HEK293 (cell line): ENCODE data around the gene TRIM7.

Experiments
- BCL6B ChIP-seq: fragments of 450-650 bp; formaldehyde crosslinking; IDR thresholded peaks from 2 replicates; pipeline ENCODE4 v1.5.1; 2017; ENCODE audit warnings: missing biosample characterization, missing genetic modification characterization
- EGR2 ChIP-seq: fragments of 450-650 bp; formaldehyde crosslinking; IDR thresholded peaks from 2 replicates; pipeline ENCODE4 v1.5.1; 2016; ENCODE audit warnings: low read depth, missing biosample characterization, missing genetic modification characterization
- HIC1 ChIP-seq: fragments of 450-650 bp; formaldehyde crosslinking; IDR thresholded peaks from 2 replicates; pipeline ENCODE4 v1.5.1; 2016; ENCODE audit warnings: missing biosample characterization, missing genetic modification characterization
- KLF16 ChIP-seq: fragments of 450-650 bp; formaldehyde crosslinking; IDR thresholded peaks from 2 replicates; pipeline ENCODE4 v1.5.1; 2017; ENCODE audit warnings: missing biosample characterization, missing genetic modification characterization
- KLF7 ChIP-seq: fragments of 450-650 bp; formaldehyde crosslinking; IDR thresholded peaks from 2 replicates; pipeline ENCODE4 v1.5.1; 2016; ENCODE audit warnings: missing biosample characterization, missing genetic modification characterization, borderline replicate concordance
- RBAK ChIP-seq: fragments of 450-650 bp; formaldehyde crosslinking; IDR thresholded peaks from 2 replicates; pipeline ENCODE4 v1.5.1; 2016; ENCODE audit warnings: missing biosample characterization, missing genetic modification characterization
- SCRT2 ChIP-seq: fragments of 450-650 bp; formaldehyde crosslinking; IDR thresholded peaks from 2 replicates; pipeline ENCODE4 v1.5.1; 2016; ENCODE audit warnings: missing biosample characterization, missing genetic modification characterization
- TRIM28 ChIP-seq: IDR thresholded peaks from 2 replicates; pipeline ENCODE4 v1.6.1; 2011; ENCODE audit warnings: low read length, control low read depth, borderline replicate concordance
- ZBTB17 ChIP-seq: fragments of 450-650 bp; formaldehyde crosslinking; IDR thresholded peaks from 2 replicates; pipeline ENCODE4 v1.5.1; 2016; ENCODE audit warnings: missing biosample characterization, missing genetic modification characterization
- ZBTB48 ChIP-seq: fragments of 450-650 bp; formaldehyde crosslinking; IDR thresholded peaks from 2 replicates; pipeline ENCODE4 v1.5.1; 2016; ENCODE audit warnings: missing biosample characterization, missing genetic modification characterization
- ZNF121 ChIP-seq: fragments of 450-650 bp; formaldehyde crosslinking; IDR thresholded peaks from 2 replicates; pipeline ENCODE4 v1.5.1; 2016; ENCODE audit warnings: missing biosample characterization, missing genetic modification characterization
- ZNF174 ChIP-seq: fragments of 450-650 bp; formaldehyde crosslinking; IDR thresholded peaks from 2 replicates; pipeline ENCODE4 v1.5.0; 2017; ENCODE audit warnings: missing biosample characterization, mild to moderate bottlenecking, missing genetic modification characterization
- ZNF239 ChIP-seq: fragments of 450-650 bp; formaldehyde crosslinking; IDR thresholded peaks from 2 replicates; pipeline ENCODE4 v1.5.1; 2016; ENCODE audit warnings: missing biosample characterization, missing genetic modification characterization
- ZNF341 ChIP-seq: fragments of 450-650 bp; formaldehyde crosslinking; IDR thresholded peaks from 2 replicates; pipeline ENCODE4; 2016; ENCODE audit warnings: low read depth, missing biosample characterization, missing genetic modification characterization
- ZNF391 ChIP-seq: fragments of 450-650 bp; formaldehyde crosslinking; IDR thresholded peaks from 2 replicates; pipeline ENCODE4 v1.5.1; 2016; ENCODE audit warnings: low read depth, missing biosample characterization, missing genetic modification characterization, borderline replicate concordance
- ZNF473 ChIP-seq: fragments of 450-650 bp; formaldehyde crosslinking; IDR thresholded peaks from 2 replicates; pipeline ENCODE4 v1.5.1; 2017; ENCODE audit warnings: missing biosample characterization, missing genetic modification characterization
- ZNF501 ChIP-seq: fragments of 450-650 bp; formaldehyde crosslinking; IDR thresholded peaks from 2 replicates; pipeline ENCODE4 v1.5.1; 2016; ENCODE audit warnings: missing biosample characterization, missing genetic modification characterization
- ZNF513 ChIP-seq: fragments of 450-650 bp; IDR thresholded peaks from 2 replicates; pipeline ENCODE4 v1.5.1; 2018; ENCODE audit warnings: missing biosample characterization, missing genetic modification characterization
- ZNF514 ChIP-seq: fragments of 450-650 bp; formaldehyde crosslinking; IDR thresholded peaks from 2 replicates; pipeline ENCODE4 v1.5.1; 2016; ENCODE audit warnings: missing biosample characterization, missing genetic modification characterization
- ZNF596 ChIP-seq: fragments of 450-650 bp; IDR thresholded peaks from 2 replicates; pipeline ENCODE4 v1.5.0; 2018; ENCODE audit warnings: missing biosample characterization, mild to moderate bottlenecking, missing genetic modification characterization, moderate library complexity
- ZNF624 ChIP-seq: fragments of 450-650 bp; formaldehyde crosslinking; IDR thresholded peaks from 2 replicates; pipeline ENCODE4 v1.5.1; 2017; ENCODE audit warnings: missing biosample characterization, missing genetic modification characterization
- ZNF658 ChIP-seq: fragments of 450-650 bp; formaldehyde crosslinking; IDR thresholded peaks from 2 replicates; pipeline ENCODE4; 2016; ENCODE audit warnings: missing biosample characterization, missing genetic modification characterization
- ZNF660 ChIP-seq: fragments of 450-650 bp; IDR thresholded peaks from 2 replicates; pipeline ENCODE4 v1.5.1; 2018; ENCODE audit warnings: missing biosample characterization, mild to moderate bottlenecking, missing genetic modification characterization
- ZNF692 ChIP-seq: fragments of 450-650 bp; formaldehyde crosslinking; IDR thresholded peaks from 2 replicates; pipeline ENCODE4 v1.5.1; 2016; ENCODE audit warnings: missing biosample characterization, missing genetic modification characterization
- ZNF768 ChIP-seq: fragments of 450-650 bp; formaldehyde crosslinking; IDR thresholded peaks from 2 replicates; pipeline ENCODE4 v1.5.1; 2018; ENCODE audit warnings: missing biosample characterization, mild to moderate bottlenecking, missing genetic modification characterization
- ZNF791 ChIP-seq: fragments of 450-650 bp; formaldehyde crosslinking; IDR thresholded peaks from 2 replicates; pipeline ENCODE4 v1.5.1; 2016; ENCODE audit warnings: missing biosample characterization, missing genetic modification characterization
- ZNF843 ChIP-seq: fragments of 450-650 bp; formaldehyde crosslinking; IDR thresholded peaks from 2 replicates; pipeline ENCODE4 v1.5.1; 2016; ENCODE audit warnings: missing biosample characterization, missing genetic modification characterization
- ZSCAN16 ChIP-seq: fragments of 450-650 bp; formaldehyde crosslinking; IDR thresholded peaks from 2 replicates; pipeline ENCODE4 v1.5.1; 2016; ENCODE audit warnings: missing biosample characterization, missing genetic modification characterization
- ZSCAN18 ChIP-seq: fragments of 450-650 bp; formaldehyde crosslinking; IDR thresholded peaks from 2 replicates; pipeline ENCODE4 v1.5.1; 2016; ENCODE audit warnings: missing biosample characterization, missing genetic modification characterization
- ZSCAN5A ChIP-seq: fragments of 450-650 bp; formaldehyde crosslinking; IDR thresholded peaks from 2 replicates; pipeline ENCODE4 v1.5.1; 2016; ENCODE audit warnings: missing biosample characterization, missing genetic modification characterization

TRIM7 gene

GRCh38 chr5:181243564-181244343 is 38.8 kb upstream of the TRIM7 start, which contains the start of gene RACK1 (continued):
- TF ChIP-seq HIC1 (peak; percentile 91), ZNF473 (tag by site-specific recombination) (no peak), ZNF768 (no peak), ZNF843 (tag by site-specific recombination) (no peak; the same call in none of the 2 replicates), ZBTB48 (tag by site-specific recombination) (no peak), ZNF692 (no peak; the same call in none of the 2 replicates), ZNF341 (tag by site-specific recombination) (peak; percentile 27), ZNF121 (tag by site-specific recombination) (peak; percentile 70; the same call in 1 of the 2 replicates), SCRT2 (tag by site-specific recombination) (0 out of 2 replicates have a peak, but pooled peaks have one; percentile 6), KLF7 (tag by site-specific recombination) (no peak), ZSCAN5A (tag by site-specific recombination) (0 out of 2 replicates have a peak, but pooled peaks have one; percentile 30), ZNF239 (0 out of 2 replicates have a peak, but pooled peaks have one; percentile 52), KLF16 (tag by site-specific recombination) (no peak), EGR2 (tag by site-specific recombination) (no peak), ZNF660 (tag by site-specific recombination) (peak; percentile 83), ZBTB17 (tag by site-specific recombination) (peak; percentile 85), ZSCAN18 (tag by site-specific recombination) (no peak), ZNF658 (tag by site-specific recombination) (no peak), ZSCAN16 (tag by site-specific recombination) (no peak), RBAK (tag by site-specific recombination) (no peak), ZNF624 (tag by site-specific recombination) (no peak), ZNF501 (tag by site-specific recombination) (peak; percentile 93), ZNF391 (tag by site-specific recombination) (peak; percentile 93), ZNF514 (tag by site-specific recombination) (no peak), BCL6B (tag by site-specific recombination) (no peak), ZNF513 (tag by site-specific recombination) (no peak), TRIM28 (peak; percentile 50; the same call in 1 of the 2 replicates), ZNF596 (peak; percentile 41; the same call in 1 of the 2 replicates), ZNF174 (tag by site-specific recombination) (no peak), ZNF791 (tag by site-specific recombination) (no peak)
